Glutamatergic neuron (in vitro differentiated cells): ENCODE data around the gene PACRG. TPM values are rescaled to one million over a fixed set of nuclear protein-coding genes. Genes with fewer than 3 reads are reported as not detected.
A peak's percentile ranks its signal among the peaks of the same experiment; 100 is the strongest.

ENCODE experiments used
- DNase-seq: peaks from one replicate; pipeline ENCODE4 v3.0.0; 2022
- H3K27ac Mint-ChIP-seq: one replicate; pipeline ENCODE4 v1.8.0; 2020; ENCODE audit warnings: mild to moderate bottlenecking, mixed read lengths, inconsistent platforms; ENCODE audit not compliant: unreplicated experiment
- H3K27me3 Mint-ChIP-seq: one replicate; pipeline ENCODE4 v1.8.0; 2020; ENCODE audit warnings: mild to moderate bottlenecking, moderate library complexity, mixed read lengths, inconsistent platforms; ENCODE audit not compliant: unreplicated experiment
- H3K36me3 Mint-ChIP-seq: one replicate; pipeline ENCODE4 v1.8.0; 2020; ENCODE audit warnings: mild to moderate bottlenecking, mixed read lengths, inconsistent platforms; ENCODE audit not compliant: unreplicated experiment
- H3K4me1 Mint-ChIP-seq: one replicate; pipeline ENCODE4 v1.8.0; 2020; ENCODE audit warnings: mild to moderate bottlenecking, low read depth, mixed read lengths, inconsistent platforms; ENCODE audit not compliant: unreplicated experiment
- H3K4me3 Mint-ChIP-seq: one replicate; pipeline ENCODE4 v1.8.0; 2020; ENCODE audit warnings: mild to moderate bottlenecking, mixed read lengths, inconsistent platforms; ENCODE audit not compliant: unreplicated experiment
- H3K9me3 Mint-ChIP-seq: one replicate; pipeline ENCODE4 v1.8.0; 2020; ENCODE audit warnings: mild to moderate bottlenecking, moderate library complexity, mixed read lengths, inconsistent platforms; ENCODE audit not compliant: unreplicated experiment
- CTCF ChIP-seq: fragments of 200-600 bp; sonication (generic); IDR thresholded peaks from one replicate; pipeline ENCODE4 v1.5.0; 2021; ENCODE audit not compliant: partially characterized antibody, unreplicated experiment
- total RNA-seq: library from RNA; stranded (reverse); fragmentation: NEBNext Ultra II Directional; extraction: Animal tissue kit (Norgen Biotek cat#: 25700); gene quantifications from one replicate; pipeline ENCODE4 v1.2.1, GENCODE V29; 2021; ENCODE audit not compliant: unreplicated experiment

Gene PACRG
- total RNA-seq, 1 donor from 2014 or later = not detected

DNA sequence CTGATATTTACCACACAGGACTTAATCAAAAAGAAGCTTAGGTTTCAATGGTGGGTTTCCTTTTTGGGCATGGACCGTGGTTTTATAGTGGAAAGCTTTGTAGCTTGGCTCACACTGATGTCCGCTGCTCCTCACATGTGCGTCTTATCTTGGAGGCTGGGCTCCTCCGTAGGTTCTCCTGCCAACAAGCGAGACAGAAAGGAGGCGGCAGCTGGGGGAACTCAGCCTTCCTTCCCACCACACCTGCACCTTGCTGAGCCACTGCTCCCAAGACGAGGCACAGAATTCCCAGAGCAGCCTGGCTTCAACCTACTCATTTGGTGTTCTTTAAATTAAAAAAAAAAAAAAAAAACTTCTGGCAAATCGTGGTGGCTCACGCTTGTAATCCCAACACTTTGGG is 451.3 kb downstream of the PACRG start:
- DNase-seq = no peak
- no peak for TF ChIP-seq CTCF
- Mint-ChIP-seq H3K36me3 (no peaks in the 10 kb centered on the region), H3K9me3 (no peaks in the 10 kb centered on the region), H3K27me3 (no peaks in the 10 kb centered on the region), H3K4me1 (peaks cover 16% of the 10 kb centered on the region), H3K4me3 (no peak overlapping the region), H3K27ac (no peak overlapping the region)

DNA sequence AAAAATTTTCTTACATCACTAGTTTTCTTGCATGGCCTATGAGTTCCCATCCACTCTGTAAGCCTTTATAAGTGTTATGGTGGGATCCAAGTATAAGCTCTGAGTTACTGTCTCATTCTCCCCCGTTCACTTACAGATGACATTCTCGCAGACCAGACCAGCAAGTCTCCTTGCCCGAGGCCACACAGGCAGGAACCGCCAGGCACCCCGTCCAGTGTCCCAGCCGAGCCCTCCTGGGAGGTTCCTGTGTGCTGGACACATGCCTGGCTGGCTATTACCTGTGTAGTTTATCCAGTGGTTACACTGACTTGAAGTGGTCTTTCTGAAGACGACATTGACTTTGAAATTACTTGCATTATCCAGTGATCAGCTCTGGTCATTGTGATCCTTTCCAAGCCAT is 451.9 kb downstream of the PACRG start:
- Mint-ChIP-seq H3K9me3 (no peaks in the 10 kb centered on the region), H3K27me3 (no peaks in the 10 kb centered on the region), H3K4me3 (no peak overlapping the region), H3K27ac (no peak overlapping the region), H3K36me3 (no peaks in the 10 kb centered on the region), H3K4me1 (peaks cover 16% of the 10 kb centered on the region)
- DNase-seq = no peak
- no peak for TF ChIP-seq CTCF

DNA sequence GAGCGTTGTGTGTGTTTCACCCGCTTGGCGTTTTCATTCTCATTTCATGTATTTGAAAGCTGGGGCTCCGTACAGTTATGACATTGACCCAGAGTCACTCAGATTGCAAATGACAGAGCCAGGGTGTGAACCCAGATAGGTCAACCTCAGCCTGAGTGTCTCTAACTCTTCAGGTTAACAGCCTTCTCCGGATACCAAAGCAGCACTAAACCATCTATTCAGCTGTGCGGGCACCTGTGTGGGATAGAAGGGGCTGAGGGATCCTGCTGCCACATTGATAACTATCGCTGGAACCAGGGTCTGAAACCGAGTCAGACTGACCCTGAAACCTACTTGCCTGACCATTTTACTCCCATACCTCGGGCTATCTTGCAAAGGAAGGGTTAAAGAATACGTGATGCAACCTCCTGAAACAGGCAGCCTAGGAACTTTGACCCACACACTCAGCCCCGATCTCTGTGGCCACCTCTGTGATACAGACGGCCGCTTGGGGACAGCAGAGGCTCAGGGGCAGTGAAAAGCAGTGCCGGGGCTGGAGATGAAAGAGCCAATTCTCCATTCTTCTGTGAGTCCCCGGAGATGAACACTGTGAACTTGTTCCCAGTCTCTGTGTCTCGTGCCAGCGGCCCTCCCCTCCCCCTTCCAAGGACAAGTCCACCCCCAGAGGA is 453.2 kb downstream of the PACRG start:
- Mint-ChIP-seq H3K27ac (no peak overlapping the region), H3K36me3 (no peaks in the 10 kb centered on the region), H3K4me3 (no peak overlapping the region), H3K4me1 (peaks cover 18% of the 10 kb centered on the region), H3K27me3 (no peaks in the 10 kb centered on the region), H3K9me3 (no peaks in the 10 kb centered on the region)
- DNase-seq = peak; percentile 74
- no peak for TF ChIP-seq CTCF

- Mint-ChIP-seq H3K36me3 (no peaks in the 10 kb centered on the region), H3K27me3 (no peaks in the 10 kb centered on the region), H3K4me1 (peaks cover 14% of the 10 kb centered on the region), H3K9me3 (no peaks in the 10 kb centered on the region), H3K27ac (no peak overlapping the region), H3K4me3 (no peak overlapping the region)
- no peak for TF ChIP-seq CTCF
- no peak for DNase-seq
Measured at GRCh38 chr6:163181666-163182180, 453.9 kb downstream of the PACRG start.

- DNase-seq = no peak
- Mint-ChIP-seq H3K4me1 (peaks cover 11% of the 10 kb centered on the region), H3K9me3 (no peaks in the 10 kb centered on the region), H3K27me3 (no peaks in the 10 kb centered on the region), H3K36me3 (no peaks in the 10 kb centered on the region), H3K27ac (no peak overlapping the region), H3K4me3 (no peak overlapping the region)
- no peak for TF ChIP-seq CTCF
Measured at GRCh38 chr6:163182696-163183095, 454.9 kb downstream of the PACRG start.
